ENCODE data around the gene F10. TPM values are rescaled to one million over a fixed set of nuclear protein-coding genes. Genes with fewer than 3 reads are reported as not detected.

The F10 gene
- total and polyA plus RNA-seq, 2 donors (not counting 3 experiments of a cell fraction or from before 2014, with no cell fraction given) = 0.25 TPM; not detected in 1

- H3K9ac ChIP-seq (replicated peaks; ENCODE audit: extremely low read depth, insufficient read depth, low read length) = no peak overlapping the region
- H3K4me3 ChIP-seq (replicated peaks in 1 of 3; ENCODE audit: insufficient read depth in 1 of 3, low read depth in 1 of 3, low read length in 3 of 3) = no peak overlapping the region
- BruUV-seq (replicated peaks) = no TSS peak
- H2AFZ ChIP-seq (ENCODE audit: low read depth, low read length) = no peak overlapping the region
- no peaks in the 10 kb centered on the region for H4K20me1 ChIP-seq (replicated peaks; ENCODE audit: control insufficient read depth, extremely low read depth, insufficient read depth, low read length)
- ChIA-PET POLR2A (interaction anchor here (0.7 kb wide), 1 partner anchor 41 kb away, joined by 3 read pairs; no protein-coding TSS in a partner anchor), CTCF (no interaction called here)
- no peaks in the 10 kb centered on the region for H3K4me1 ChIP-seq (ENCODE audit: control insufficient read depth, extremely low read depth, insufficient read depth, low read length)
- FAIRE-seq (no peak), DNase-seq (ENCODE audit: low read depth, low spot score) (no peak)
- H3K27ac ChIP-seq (ENCODE audit: insufficient read depth, low read depth, low read length) = no peak overlapping the region
- no peaks in the 10 kb centered on the region for H3K79me2 ChIP-seq (ENCODE audit: control insufficient read depth, insufficient read depth, low read length)
- peaks cover 0 to 3% of the 10 kb centered on the region in 2 experiments for H3K27me3 ChIP-seq (ENCODE audit: control insufficient read depth in 2 of 2, insufficient read depth in 2 of 2, low read length in 2 of 2)
- dilution Hi-C loops (cut with MboI; ENCODE audit: extremely low pct_ligation_motif_present, low sequenced_read_pairs) (no loop called here), intact Hi-C loops (cut with micrococcal nuclease) (no loop called here)
- no peak overlapping the region for H3K4me2 ChIP-seq (ENCODE audit: insufficient read depth, low read length)
- no peaks in the 10 kb centered on the region for H3K36me3 ChIP-seq (ENCODE audit: control insufficient read depth in 2 of 2, extremely low read depth in 1 of 2, insufficient read depth in 2 of 2, low read length in 2 of 2)
- TF ChIP-seq CTCF (IDR thresholded peaks at IDR 0.05; ENCODE audit: extremely low read depth in 1 of 2, insufficient read depth in 1 of 2, low read depth in 1 of 2, low read length in 2 of 2) (no peak), EZH2 (IDR thresholded peaks at IDR 0.05; ENCODE audit: borderline replicate concordance, low read depth, low read length, severe bottlenecking) (no peak)
- no peaks in the 10 kb centered on the region for H3K9me1 ChIP-seq (replicated peaks; ENCODE audit: control insufficient read depth, extremely low read depth, insufficient read depth, low read length)
- no peaks in the 10 kb centered on the region for H3K9me3 ChIP-seq (replicated peaks; ENCODE audit: control insufficient read depth, insufficient read depth, low read length)
Observed at GRCh38 chr13:113116206-113116800, 6.3 kb upstream of the F10 start.

GRCh38 chr13:113116871-113117271 lies 5.7 kb upstream of the F10 start:
- Histone ChIP-seq H3K27ac (ENCODE audit: insufficient read depth, low read depth, low read length) (no peak overlapping the region), H3K4me1 (ENCODE audit: control insufficient read depth, extremely low read depth, insufficient read depth, low read length) (no peaks in the 10 kb centered on the region), H3K79me2 (ENCODE audit: control insufficient read depth, insufficient read depth, low read length) (no peaks in the 10 kb centered on the region), H3K27me3 (ENCODE audit: control insufficient read depth in 2 of 2, insufficient read depth in 2 of 2, low read length in 2 of 2) (no peaks in the 10 kb centered on the region), H3K9ac (replicated peaks; ENCODE audit: extremely low read depth, insufficient read depth, low read length) (no peak overlapping the region), H3K4me2 (ENCODE audit: insufficient read depth, low read length) (no peak overlapping the region), H3K36me3 (ENCODE audit: control insufficient read depth in 2 of 2, extremely low read depth in 1 of 2, insufficient read depth in 2 of 2, low read length in 2 of 2) (no peaks in the 10 kb centered on the region), H4K20me1 (replicated peaks; ENCODE audit: control insufficient read depth, extremely low read depth, insufficient read depth, low read length) (no peaks in the 10 kb centered on the region), H3K9me1 (replicated peaks; ENCODE audit: control insufficient read depth, extremely low read depth, insufficient read depth, low read length) (no peaks in the 10 kb centered on the region), H3K9me3 (replicated peaks; ENCODE audit: control insufficient read depth, insufficient read depth, low read length) (no peaks in the 10 kb centered on the region), H3K4me3 (replicated peaks in 1 of 3; ENCODE audit: insufficient read depth in 1 of 3, low read depth in 1 of 3, low read length in 3 of 3) (no peak overlapping the region), H2AFZ (ENCODE audit: low read depth, low read length) (no peak overlapping the region)
- ChIA-PET POLR2A (interaction anchor here (0.7 kb wide), 1 partner anchor 42 kb away, joined by 3 read pairs; no protein-coding TSS in a partner anchor), CTCF (no interaction called here)
- dilution Hi-C loops (cut with MboI; ENCODE audit: extremely low pct_ligation_motif_present, low sequenced_read_pairs) (no loop called here), intact Hi-C loops (cut with micrococcal nuclease) (no loop called here)
- BruUV-seq (replicated peaks) = no TSS peak
- TF ChIP-seq MAX (IDR thresholded peaks at IDR 0.05; ENCODE audit: insufficient read depth, insufficient read length) (no peak), POLR2AphosphoS5 (IDR thresholded peaks at IDR 0.05; ENCODE audit: insufficient read depth, low read depth, low read length) (no peak), JUN (IDR thresholded peaks at IDR 0.05; ENCODE audit: borderline replicate concordance, insufficient read depth, insufficient read length, low read depth) (no peak), EZH2 (IDR thresholded peaks at IDR 0.05; ENCODE audit: borderline replicate concordance, low read depth, low read length, severe bottlenecking) (no peak), FOS (IDR thresholded peaks at IDR 0.05; ENCODE audit: borderline replicate concordance, insufficient read depth, low read length) (no peak), POLR2A (IDR thresholded peaks at IDR 0.05; ENCODE audit: low read depth, low read length) (no peak), GATA2 (IDR thresholded peaks at IDR 0.05; ENCODE audit: insufficient read depth, insufficient read length, low read depth, low read length) (no peak), MYC (IDR thresholded peaks at IDR 0.05; ENCODE audit: low read depth, low read length) (no peak), CTCF (IDR thresholded peaks at IDR 0.05; ENCODE audit: extremely low read depth in 1 of 2, insufficient read depth in 1 of 2, low read depth in 1 of 2, low read length in 2 of 2) (no peak)
- DNase-seq (ENCODE audit: low read depth, low spot score) (no peak), FAIRE-seq (no peak)

All from endothelial cell of umbilical vein (primary cell).